ENCODE data around the gene ACAP2.

Gene ACAP2

GRCh38 chr3:195453236-195453635 lies 10.4 kb upstream of the ACAP2 start:
- ChIA-PET CTCF (no interaction called here), POLR2A (no interaction called here)

DNA sequence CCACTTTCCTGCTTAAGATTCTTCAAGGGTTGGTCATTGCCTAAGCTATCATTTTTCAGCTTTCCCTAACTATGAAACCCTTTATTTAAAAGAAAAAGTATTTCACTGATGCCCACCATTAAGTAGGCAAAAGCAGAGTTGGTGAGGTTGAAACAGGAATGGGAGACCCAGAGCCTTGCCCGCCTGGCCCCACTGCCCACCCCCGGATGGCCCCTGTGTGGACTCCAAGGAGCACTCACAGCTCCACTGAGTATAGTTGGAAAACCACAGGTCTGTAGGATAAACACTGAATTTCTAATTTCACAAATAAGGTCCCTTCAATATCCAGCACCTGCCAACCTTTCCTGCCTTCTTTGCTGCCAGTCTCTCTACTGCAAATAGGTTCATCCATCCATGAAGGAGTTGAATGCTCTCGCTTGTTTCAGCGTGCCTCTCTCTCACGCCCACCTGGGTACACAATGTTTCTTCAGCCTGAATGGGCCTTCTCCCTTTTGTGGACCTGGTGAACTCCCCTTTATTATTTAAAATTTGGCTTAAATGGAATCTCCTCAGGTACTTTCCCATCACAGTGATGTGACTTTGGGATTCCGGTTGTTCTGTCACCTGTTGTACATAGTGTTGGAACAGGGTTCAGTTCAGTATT lies 8.7 kb upstream of the ACAP2 start:
- H3K4me3 ChIP-seq (ENCODE audit: low read depth, low read length): no peak overlapping the region
- POLR2A ChIA-PET: interaction anchor here (0.7 kb wide), 1 partner anchor 9 kb away, joined by 3 read pairs; the partner anchor contains the start of gene ACAP2
- CTCF ChIA-PET: no interaction called here
- TF ChIP-seq CTCF (IDR thresholded peaks at IDR 0.05; ENCODE audit: insufficient read depth, low read length, missing control alignments): no peak
- DNase-seq (ENCODE audit: low read depth, low spot score): no peak

More at GRCh38 chr3:195453236-195453635, 10.4 kb upstream of the ACAP2 start:
- no peak for DNase-seq (ENCODE audit: low read depth, low spot score)
- TF ChIP-seq CTCF (IDR thresholded peaks at IDR 0.05; ENCODE audit: insufficient read depth, low read length, missing control alignments): no peak
- H3K4me3 ChIP-seq (ENCODE audit: low read depth, low read length): no peak overlapping the region

- H3K4me3 ChIP-seq (ENCODE audit: low read depth, low read length): no peak overlapping the region
- ChIA-PET CTCF (no interaction called here), POLR2A (interaction anchor here (0.7 kb wide), 1 partner anchor 8 kb away, joined by 3 read pairs; the partner anchor contains the start of gene ACAP2)
- no peak for TF ChIP-seq CTCF (IDR thresholded peaks at IDR 0.05; ENCODE audit: insufficient read depth, low read length, missing control alignments)
- DNase-seq (ENCODE audit: low read depth, low spot score): no peak
These were observed 8.0 kb upstream of the ACAP2 start for GRCh38 chr3:195450731-195451229.

- DNase-seq (ENCODE audit: low read depth, low spot score): no peak
- TF ChIP-seq CTCF (IDR thresholded peaks at IDR 0.05; ENCODE audit: insufficient read depth, low read length, missing control alignments): no peak
- ChIA-PET CTCF (no interaction called here), POLR2A (no interaction called here)
- no peak overlapping the region for H3K4me3 ChIP-seq (ENCODE audit: low read depth, low read length)
These were observed 5.5 kb upstream of the ACAP2 start for GRCh38 chr3:195448205-195448875.

- ChIA-PET CTCF (no interaction called here), POLR2A (no interaction called here)
- TF ChIP-seq CTCF (IDR thresholded peaks at IDR 0.05; ENCODE audit: insufficient read depth, low read length, missing control alignments): no peak
- no peak overlapping the region for H3K4me3 ChIP-seq (ENCODE audit: low read depth, low read length)
- no peak for DNase-seq (ENCODE audit: low read depth, low spot score)
These were observed 4.4 kb upstream of the ACAP2 start for GRCh38 chr3:195447201-195447600.

- TF ChIP-seq CTCF (IDR thresholded peaks at IDR 0.05; ENCODE audit: insufficient read depth, low read length, missing control alignments): no peak
- no peak overlapping the region for H3K4me3 ChIP-seq (ENCODE audit: low read depth, low read length)
- POLR2A ChIA-PET: no interaction called here
- no peak for DNase-seq (ENCODE audit: low read depth, low spot score)
- CTCF ChIA-PET: interaction anchor here (1.9 kb wide), 1 partner anchor 175 kb away, joined by 8 read pairs; the partner anchor contains the start of gene XXYLT1
These were observed 3.5 kb upstream of the ACAP2 start for GRCh38 chr3:195446359-195446758.

Data from AG04449 (cell line).